GM12873 (cell line): ENCODE results near the gene MACIR.

Experiments used
- TF ChIP-seq, protein P1 (sequence below): IDR thresholded peaks from 2 replicates; pipeline ENCODE4 v1.5.1; 2012; ENCODE audit warnings: low read depth, mild to moderate bottlenecking, moderate library complexity, low read length, control low read depth; ENCODE audit not compliant: insufficient read depth; ENCODE audit errors: missing control alignments

The MACIR gene

GRCh38 chr5:103307470-103307869 lies 48.9 kb downstream of the MACIR start:
- TF ChIP-seq, protein P1, sequence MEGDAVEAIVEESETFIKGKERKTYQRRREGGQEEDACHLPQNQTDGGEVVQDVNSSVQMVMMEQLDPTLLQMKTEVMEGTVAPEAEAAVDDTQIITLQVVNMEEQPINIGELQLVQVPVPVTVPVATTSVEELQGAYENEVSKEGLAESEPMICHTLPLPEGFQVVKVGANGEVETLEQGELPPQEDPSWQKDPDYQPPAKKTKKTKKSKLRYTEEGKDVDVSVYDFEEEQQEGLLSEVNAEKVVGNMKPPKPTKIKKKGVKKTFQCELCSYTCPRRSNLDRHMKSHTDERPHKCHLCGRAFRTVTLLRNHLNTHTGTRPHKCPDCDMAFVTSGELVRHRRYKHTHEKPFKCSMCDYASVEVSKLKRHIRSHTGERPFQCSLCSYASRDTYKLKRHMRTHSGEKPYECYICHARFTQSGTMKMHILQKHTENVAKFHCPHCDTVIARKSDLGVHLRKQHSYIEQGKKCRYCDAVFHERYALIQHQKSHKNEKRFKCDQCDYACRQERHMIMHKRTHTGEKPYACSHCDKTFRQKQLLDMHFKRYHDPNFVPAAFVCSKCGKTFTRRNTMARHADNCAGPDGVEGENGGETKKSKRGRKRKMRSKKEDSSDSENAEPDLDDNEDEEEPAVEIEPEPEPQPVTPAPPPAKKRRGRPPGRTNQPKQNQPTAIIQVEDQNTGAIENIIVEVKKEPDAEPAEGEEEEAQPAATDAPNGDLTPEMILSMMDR: no peak

- TF ChIP-seq, protein P1: no peak
These were observed 50.2 kb downstream of the MACIR start for GRCh38 chr5:103308774-103309173.

DNA sequence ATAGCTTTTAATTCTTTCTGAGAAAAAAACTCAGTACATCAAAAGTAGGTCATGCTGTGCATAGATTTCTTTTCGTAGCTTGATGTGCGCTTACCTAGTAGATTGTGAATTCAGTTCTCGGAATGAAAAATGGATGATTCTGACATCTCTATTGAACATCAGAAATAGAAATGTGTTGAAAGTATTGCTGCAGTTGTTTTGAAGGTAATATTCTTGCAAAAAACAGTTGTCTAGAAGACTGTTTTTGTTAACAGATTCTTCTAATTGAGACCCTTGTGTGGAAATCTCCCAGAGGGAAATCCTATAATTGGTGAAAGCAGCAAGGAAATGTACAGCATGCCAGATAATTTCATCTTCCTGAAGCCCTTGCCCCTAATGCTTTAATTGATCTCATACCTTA lies 54.5 kb downstream of the MACIR start:
- TF ChIP-seq, protein P1: no peak

- TF ChIP-seq, protein P1: no peak
These were observed 56.9 kb downstream of the MACIR start for GRCh38 chr5:103315455-103315854.

- TF ChIP-seq, protein P1: no peak
These were observed 68.9 kb downstream of the MACIR start for GRCh38 chr5:103327451-103327850.

GRCh38 chr5:103327893-103328292 lies 69.3 kb downstream of the MACIR start:
- TF ChIP-seq, protein P1: no peak
